IMR-90 (cell line): ENCODE data around the gene LAMA5. TPM values are rescaled to one million over a fixed set of nuclear protein-coding genes. Genes with fewer than 3 reads are reported as not detected.
A peak's percentile ranks its signal among the peaks of the same experiment; 100 is the strongest.

ENCODE experiments used
- ATAC-seq: fragments of 200-7000 bp; cut with Tn5 transposase; 2 replicates; pipeline ENCODE4 v1.9.1; 2020; ENCODE audit warnings: low read depth, mild to moderate bottlenecking, moderate library complexity
- BruUV-seq: library from RNA; stranded (reverse); fragments of 400-500 nt; replicated peaks from 2 replicates; lab custom pipeline; 2021; lab: Mats Ljungman, UMichigan
- CTCF ChIA-PET: fragments of 300-600 bp; formaldehyde crosslinking; extraction: SDS; loops from one replicate; lab custom pipeline; 2021; ENCODE audit warnings: antibody characterized with exemption; lab: Yijun Ruan, JAX
- POLR2A ChIA-PET: fragments of 300-600 bp; sonication (Branson Sonifier 250); formaldehyde crosslinking; loops from one replicate; lab custom pipeline; 2022; ENCODE audit warnings: antibody characterized with exemption; ENCODE audit not compliant: unreplicated experiment; lab: Charles Lee
- DNase-seq: peaks from one replicate; pipeline ENCODE4 v3.0.0; 2013
- H2AFZ ChIP-seq: replicated peaks from 2 replicates; pipeline ENCODE3; 2013; ENCODE audit warnings: low read length, mild to moderate bottlenecking; ENCODE audit not compliant: poor library complexity
- H2AK5ac ChIP-seq: 2 replicates; pipeline ENCODE4 v1.6.1; 2013; ENCODE audit warnings: low read depth, low read length, inconsistent platforms
- H2AK9ac ChIP-seq: replicated peaks from 2 replicates; pipeline ENCODE3; 2013; ENCODE audit warnings: mild to moderate bottlenecking, low read depth, low read length, moderate library complexity; ENCODE audit not compliant: poor library complexity
- H2BK120ac ChIP-seq: 2 replicates; pipeline ENCODE4 v1.6.1; 2013; ENCODE audit warnings: low read depth, low read length, inconsistent platforms
- H2BK15ac ChIP-seq: 3 replicates; pipeline ENCODE4 v1.6.1; 2013; ENCODE audit warnings: low read depth, low read length, inconsistent platforms
- H2BK20ac ChIP-seq: 2 replicates; pipeline ENCODE4 v1.6.1; 2013; ENCODE audit warnings: low read depth, mild to moderate bottlenecking, inconsistent platforms, low read length, moderate library complexity
- H2BK5ac ChIP-seq: 2 replicates; pipeline ENCODE4 v1.6.1; 2013; ENCODE audit warnings: mild to moderate bottlenecking, low read depth, low read length, inconsistent platforms; ENCODE audit not compliant: poor library complexity, severe bottlenecking
- H3K14ac ChIP-seq: replicated peaks from 2 replicates; pipeline ENCODE4 v1.6.1; 2013; ENCODE audit warnings: low read depth, low read length, inconsistent platforms
- H3K18ac ChIP-seq: 2 replicates; pipeline ENCODE4 v1.6.1; 2013; ENCODE audit warnings: low read depth, low read length, control low read depth
- H3K23ac ChIP-seq: 2 replicates; pipeline ENCODE4 v1.6.1; 2013; ENCODE audit warnings: low read depth, low read length, inconsistent platforms
- H3K27ac ChIP-seq: 2 replicates; pipeline ENCODE4 v1.5.1; 2013; ENCODE audit warnings: mild to moderate bottlenecking, control low read depth, low read length; ENCODE audit not compliant: insufficient read depth
- H3K27me3 ChIP-seq: 2 replicates; pipeline ENCODE4 v1.6.1; 2013; ENCODE audit warnings: low read length; ENCODE audit not compliant: control insufficient read depth, insufficient read depth
- H3K36me3 ChIP-seq: 2 replicates; pipeline ENCODE4 v1.6.1; 2013; ENCODE audit warnings: low read length, mixed read lengths; ENCODE audit not compliant: control insufficient read depth, insufficient read depth
- H3K4ac ChIP-seq: 2 replicates; pipeline ENCODE4 v1.6.1; 2013; ENCODE audit warnings: low read depth, low read length, inconsistent platforms
- H3K4me1 ChIP-seq: 2 replicates; pipeline ENCODE4 v1.6.1; 2013; ENCODE audit warnings: low read length, mixed read lengths; ENCODE audit not compliant: control insufficient read depth, insufficient read depth
- H3K4me2 ChIP-seq: 2 replicates; pipeline ENCODE4 v1.6.1; 2013; ENCODE audit warnings: low read depth, mild to moderate bottlenecking, control low read depth, low read length, moderate library complexity
- H3K4me3 ChIP-seq: 2 replicates; pipeline ENCODE4 v1.5.1; 2013; ENCODE audit warnings: low read depth, mild to moderate bottlenecking, control low read depth, low read length, moderate library complexity; ENCODE audit not compliant: insufficient read depth
- H3K56ac ChIP-seq: 2 replicates; pipeline ENCODE4 v1.6.1; 2013; ENCODE audit warnings: low read length, inconsistent platforms; ENCODE audit not compliant: insufficient read depth; ENCODE audit errors: extremely low read depth
- H3K79me1 ChIP-seq, 2 experiments: 2 replicates each; pipeline ENCODE4 v1.6.1; 2013; ENCODE audit warnings: low read length in 2 of 2, inconsistent platforms in 1 of 2, low read depth in 1 of 2
- H3K9ac ChIP-seq: 2 replicates; pipeline ENCODE4 v1.6.1; 2013; ENCODE audit warnings: low read depth, low read length, control low read depth
- H3K9me1 ChIP-seq: 2 replicates; pipeline ENCODE4 v1.6.1; 2013; ENCODE audit warnings: low read length, inconsistent platforms; ENCODE audit not compliant: insufficient read depth
- H3K9me3 ChIP-seq: 2 replicates; pipeline ENCODE4 v1.6.1; 2013; ENCODE audit warnings: low read length; ENCODE audit not compliant: control insufficient read depth, insufficient read depth
- H4K20me1 ChIP-seq: 2 replicates; pipeline ENCODE4 v1.6.1; 2013; ENCODE audit warnings: low read length, inconsistent platforms; ENCODE audit not compliant: insufficient read depth
- H4K5ac ChIP-seq: 2 replicates; pipeline ENCODE4 v1.6.1; 2013; ENCODE audit warnings: mild to moderate bottlenecking, low read depth, low read length, control low read depth
- H4K8ac ChIP-seq, 2 experiments: 2 replicates each; pipeline ENCODE4 v1.6.1; 2013; ENCODE audit warnings: low read depth in 2 of 2, low read length in 2 of 2, control low read depth in 1 of 2, inconsistent platforms in 1 of 2
- H4K91ac ChIP-seq: 2 replicates; pipeline ENCODE4 v1.6.1; 2013; ENCODE audit warnings: low read depth, low read length, inconsistent platforms; ENCODE audit not compliant: insufficient read depth
- BHLHE40 ChIP-seq: fragments of 150-350 bp; IDR thresholded peaks from 2 replicates; pipeline ENCODE4 v1.6.1; 2016; ENCODE audit warnings: mild to moderate bottlenecking, low read depth, low read length
- CEBPB ChIP-seq: IDR thresholded peaks from 2 replicates; pipeline ENCODE4 v1.6.1; 2012; ENCODE audit warnings: low read depth, low read length, improper control_type of control experiment
- CHD1 ChIP-seq: IDR thresholded peaks from 2 replicates; pipeline ENCODE4 v1.6.1; 2012; ENCODE audit warnings: low read depth, low read length, improper control_type of control experiment
- FOS ChIP-seq: fragments of 150-350 bp; IDR thresholded peaks from 2 replicates; pipeline ENCODE4 v1.6.1; 2016; ENCODE audit warnings: low read depth, low read length
- MAZ ChIP-seq: IDR thresholded peaks from 2 replicates; pipeline ENCODE4 v1.6.1; 2012; ENCODE audit warnings: low read depth, mild to moderate bottlenecking, low read length, improper control_type of control experiment, moderate library complexity, borderline replicate concordance
- MXI1 ChIP-seq: IDR thresholded peaks from 2 replicates; pipeline ENCODE4 v1.6.1; 2012; ENCODE audit warnings: low read depth, mild to moderate bottlenecking, low read length, moderate library complexity, borderline replicate concordance
- NFE2L2 ChIP-seq: fragments of 150-350 bp; IDR thresholded peaks from 2 replicates; pipeline ENCODE4 v1.6.1; 2016; ENCODE audit warnings: low read depth, mild to moderate bottlenecking, low read length
- RAD21 ChIP-seq: IDR thresholded peaks from 2 replicates; pipeline ENCODE4 v1.6.1; 2012; ENCODE audit warnings: low read length, improper control_type of control experiment
- RFX5 ChIP-seq: IDR thresholded peaks from 2 replicates; pipeline ENCODE4 v1.8.0; 2012; ENCODE audit warnings: low read depth, mild to moderate bottlenecking, low read length, moderate library complexity
- SMC3 ChIP-seq: fragments of 150-350 bp; IDR thresholded peaks from 2 replicates; pipeline ENCODE4 v1.6.1; 2016; ENCODE audit warnings: low read depth, mild to moderate bottlenecking, antibody characterized with exemption, low read length, moderate library complexity
- WGBS, 2 experiments: methylation state at CpG; one replicate each; pipeline versions ENCODE4 v1.1.5 to v1.1.7; 2013; ENCODE audit warnings: missing lambda C conversion rate in 2 of 2; ENCODE audit not compliant: insufficient read length in 1 of 2; ENCODE audit errors: extremely low coverage in 2 of 2; 5-methylcytosine and 5-hydroxymethylcytosine counted together
- dilution Hi-C: fragments of 300-500 bp; cut with HindIII; formaldehyde crosslinking; loops from one replicate; pipeline ENCODE4 v1.14.3; 2018; ENCODE audit warnings: low sequenced_read_pairs; ENCODE audit not compliant: unreplicated experiment
- in situ Hi-C: fragments of 300-500 bp; cut with MboI; formaldehyde crosslinking; loops from 3 replicates; pipeline ENCODE4 v1.14.3; 2019; ENCODE audit warnings: low sequenced_read_pairs, inconsistent platforms, mixed read lengths
- intact Hi-C: fragments of 100-400 bp; cut with micrococcal nuclease; formaldehyde crosslinking; loops from 2 replicates; pipeline ENCODE4 v1.10.0; 2022
- polyA plus RNA-seq, 3 experiments: library from polyadenylated mRNA; depleted of rRNA; stranded (reverse); fragments of >200 nt; gene quantifications; 2 replicates each; pipeline ENCODE4 v1.2.3, GENCODE V29; 2012; ENCODE audit warnings: low replicate concordance in 1 of 3
- total RNA-seq: library from RNA; depleted of rRNA; stranded (reverse); fragments of >200 nt; gene quantifications from 2 replicates; pipeline ENCODE4 v1.2.3, GENCODE V29; 2012
- TF ChIP-seq, protein P1 (sequence below): fragments of 150-350 bp; IDR thresholded peaks from 2 replicates; pipeline ENCODE4 v1.6.1; 2016; ENCODE audit warnings: low read depth, mild to moderate bottlenecking, low read length, moderate library complexity, borderline replicate concordance
- TF ChIP-seq, protein P2 (sequence below): fragments of 150-350 bp; IDR thresholded peaks from 2 replicates; pipeline ENCODE4 v1.6.1; 2017; ENCODE audit warnings: mild to moderate bottlenecking, antibody characterized with exemption, low read length, low read depth
- TF ChIP-seq, protein P3 (sequence below): conservative IDR thresholded peaks from 2 replicates; pipeline ENCODE4 v1.5.1; 2012; ENCODE audit warnings: mild to moderate bottlenecking, low read depth, low read length, improper control_type of control experiment

The LAMA5 gene
- total and polyA plus RNA-seq, 2 of the 4 experiments (the other 2 are of a cell fraction), result 0.90 to 7.3 TPM

DNA sequence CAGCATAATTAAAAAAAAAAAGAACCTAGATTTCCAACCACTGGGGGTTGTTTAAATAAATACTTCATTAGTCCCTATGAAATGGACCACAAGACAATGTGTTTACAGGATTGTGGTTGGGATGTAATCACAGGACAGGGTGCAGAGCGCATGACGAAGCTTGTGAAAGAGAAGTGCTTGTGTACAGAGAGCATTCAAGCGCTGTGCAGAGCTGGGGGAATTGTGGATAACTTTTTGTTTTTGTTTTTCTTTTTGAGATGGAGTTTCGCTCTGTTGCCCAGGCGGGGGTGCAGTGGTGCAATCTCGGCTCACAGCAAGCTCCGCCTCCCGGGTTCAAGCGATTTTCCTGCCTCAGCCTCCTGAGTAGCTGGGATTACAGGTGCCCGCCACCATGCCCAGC lies 22.3 kb downstream of the LAMA5 start:
- H2BK120ac ChIP-seq, result no peak overlapping the region
- dilution Hi-C loops (no loop called here), in situ Hi-C loops (no loop called here), intact Hi-C loops (no loop called here)
- DNase-seq, result peak; percentile 91
- no peak overlapping the region for H2BK20ac ChIP-seq
- no peak overlapping the region for H3K27ac ChIP-seq
- no peaks in the 10 kb centered on the region for H3K79me1 ChIP-seq
- TF ChIP-seq, protein P1, sequence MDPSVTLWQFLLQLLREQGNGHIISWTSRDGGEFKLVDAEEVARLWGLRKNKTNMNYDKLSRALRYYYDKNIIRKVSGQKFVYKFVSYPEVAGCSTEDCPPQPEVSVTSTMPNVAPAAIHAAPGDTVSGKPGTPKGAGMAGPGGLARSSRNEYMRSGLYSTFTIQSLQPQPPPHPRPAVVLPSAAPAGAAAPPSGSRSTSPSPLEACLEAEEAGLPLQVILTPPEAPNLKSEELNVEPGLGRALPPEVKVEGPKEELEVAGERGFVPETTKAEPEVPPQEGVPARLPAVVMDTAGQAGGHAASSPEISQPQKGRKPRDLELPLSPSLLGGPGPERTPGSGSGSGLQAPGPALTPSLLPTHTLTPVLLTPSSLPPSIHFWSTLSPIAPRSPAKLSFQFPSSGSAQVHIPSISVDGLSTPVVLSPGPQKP, result no peak
- TF ChIP-seq BHLHE40 (peak; percentile 63; the same call in 1 of the 2 replicates), MXI1 (peak; percentile 37; the same call in 1 of the 2 replicates), NFE2L2 (no peak), CEBPB (peak; percentile 66), RAD21 (no peak), RFX5 (no peak), MAZ (no peak), SMC3 (no peak), FOS (peak; percentile 7; the same call in 1 of the 2 replicates), CHD1 (no peak)
- TF ChIP-seq, protein P2, sequence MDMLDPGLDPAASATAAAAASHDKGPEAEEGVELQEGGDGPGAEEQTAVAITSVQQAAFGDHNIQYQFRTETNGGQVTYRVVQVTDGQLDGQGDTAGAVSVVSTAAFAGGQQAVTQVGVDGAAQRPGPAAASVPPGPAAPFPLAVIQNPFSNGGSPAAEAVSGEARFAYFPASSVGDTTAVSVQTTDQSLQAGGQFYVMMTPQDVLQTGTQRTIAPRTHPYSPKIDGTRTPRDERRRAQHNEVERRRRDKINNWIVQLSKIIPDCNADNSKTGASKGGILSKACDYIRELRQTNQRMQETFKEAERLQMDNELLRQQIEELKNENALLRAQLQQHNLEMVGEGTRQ, result no peak
- TF ChIP-seq, protein P3, sequence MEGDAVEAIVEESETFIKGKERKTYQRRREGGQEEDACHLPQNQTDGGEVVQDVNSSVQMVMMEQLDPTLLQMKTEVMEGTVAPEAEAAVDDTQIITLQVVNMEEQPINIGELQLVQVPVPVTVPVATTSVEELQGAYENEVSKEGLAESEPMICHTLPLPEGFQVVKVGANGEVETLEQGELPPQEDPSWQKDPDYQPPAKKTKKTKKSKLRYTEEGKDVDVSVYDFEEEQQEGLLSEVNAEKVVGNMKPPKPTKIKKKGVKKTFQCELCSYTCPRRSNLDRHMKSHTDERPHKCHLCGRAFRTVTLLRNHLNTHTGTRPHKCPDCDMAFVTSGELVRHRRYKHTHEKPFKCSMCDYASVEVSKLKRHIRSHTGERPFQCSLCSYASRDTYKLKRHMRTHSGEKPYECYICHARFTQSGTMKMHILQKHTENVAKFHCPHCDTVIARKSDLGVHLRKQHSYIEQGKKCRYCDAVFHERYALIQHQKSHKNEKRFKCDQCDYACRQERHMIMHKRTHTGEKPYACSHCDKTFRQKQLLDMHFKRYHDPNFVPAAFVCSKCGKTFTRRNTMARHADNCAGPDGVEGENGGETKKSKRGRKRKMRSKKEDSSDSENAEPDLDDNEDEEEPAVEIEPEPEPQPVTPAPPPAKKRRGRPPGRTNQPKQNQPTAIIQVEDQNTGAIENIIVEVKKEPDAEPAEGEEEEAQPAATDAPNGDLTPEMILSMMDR, result no peak
- no peaks in the 10 kb centered on the region for H4K20me1 ChIP-seq
- no peaks in the 10 kb centered on the region for H3K27me3 ChIP-seq
- no peak overlapping the region for H2AK5ac ChIP-seq
- H4K8ac ChIP-seq, result no peak overlapping the region
- WGBS, 2 experiments, result 69% methylated on average over 6 of the region's 10 CpGs; no CpG with 5 or more reads in 1 of the 2 experiments
- H3K4ac ChIP-seq, result no peak overlapping the region
- peaks cover 3% of the 10 kb centered on the region; the same call in 1 of the 2 replicates for H3K36me3 ChIP-seq
- H2BK15ac ChIP-seq, result no peak overlapping the region
- ChIA-PET POLR2A (no interaction called here), CTCF (interaction anchor here (0.8 to 1.2 kb wide), 4 partner anchors 12 to 43 kb away, joined by 4 read pairs; no protein-coding TSS in a partner anchor)
- H2AFZ ChIP-seq, result no peak overlapping the region
- H3K23ac ChIP-seq, result no peak overlapping the region
- H3K9me1 ChIP-seq, result peaks cover 2% of the 10 kb centered on the region; the same call in 1 of the 2 replicates
- no peak overlapping the region for H3K4me3 ChIP-seq
- no peak overlapping the region for H4K91ac ChIP-seq
- BruUV-seq, result no TSS peak
- H4K5ac ChIP-seq, result no peak overlapping the region
- H3K4me2 ChIP-seq, result no peak overlapping the region
- no peak overlapping the region for H2AK9ac ChIP-seq
- no peaks in the 10 kb centered on the region; the same call in 1 of the 2 replicates for H3K4me1 ChIP-seq
- no peak overlapping the region for H3K18ac ChIP-seq
- H3K56ac ChIP-seq, result no peak overlapping the region
- no peak overlapping the region for H3K14ac ChIP-seq
- no peak overlapping the region for H2BK5ac ChIP-seq
- peaks cover 2% of the 10 kb centered on the region for H3K9me3 ChIP-seq
- peak; percentile 99 for ATAC-seq
- H3K9ac ChIP-seq, result no peak overlapping the region
